ENCODE measurements around the gene MIB2.

The MIB2 gene

GRCh38 chr1:1678581-1679380 lies 63.5 kb downstream of the MIB2 start:
- no peak for TF ChIP-seq POLR2A (IDR thresholded peaks at IDR 0.05; ENCODE audit: low read depth, low read length)
- DNase-seq (ENCODE audit: insufficient read length, low spot score) (no peak), FAIRE-seq (no peak)
